Panc1 (cell line): ENCODE results near the gene PSMD12.

ENCODE experiments used
- TCF7L2 ChIP-seq: IDR thresholded peaks from 2 replicates; pipeline ENCODE4 v1.6.1; 2011; ENCODE audit warnings: mild to moderate bottlenecking, low read depth, low read length, inconsistent platforms
- TF ChIP-seq, protein P1 (sequence below): fragments of 450-650 bp; IDR thresholded peaks from 2 replicates; pipeline ENCODE4 v1.5.1; 2017; ENCODE audit warnings: mild to moderate bottlenecking

DNA sequence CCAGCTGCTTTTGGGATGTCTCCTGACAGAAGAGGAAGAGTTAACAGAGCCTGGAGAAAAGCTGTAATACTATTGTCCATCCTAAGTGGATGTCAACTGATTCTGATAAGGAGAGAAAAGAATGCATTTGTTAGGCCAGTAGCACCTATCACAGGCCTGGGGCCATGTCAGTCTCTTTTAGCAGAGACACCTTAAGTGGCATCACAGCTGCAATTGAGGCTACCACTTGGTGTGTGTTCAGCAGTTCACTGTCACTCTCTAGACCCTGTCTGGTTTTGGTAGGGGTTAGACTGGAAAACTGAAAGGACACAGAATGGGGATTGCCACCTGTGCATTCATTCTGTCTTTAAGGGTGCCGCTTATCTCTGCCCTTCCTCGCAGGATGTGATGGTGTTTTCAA lies 42.0 kb downstream of the PSMD12 start:
- TF ChIP-seq, protein P1, sequence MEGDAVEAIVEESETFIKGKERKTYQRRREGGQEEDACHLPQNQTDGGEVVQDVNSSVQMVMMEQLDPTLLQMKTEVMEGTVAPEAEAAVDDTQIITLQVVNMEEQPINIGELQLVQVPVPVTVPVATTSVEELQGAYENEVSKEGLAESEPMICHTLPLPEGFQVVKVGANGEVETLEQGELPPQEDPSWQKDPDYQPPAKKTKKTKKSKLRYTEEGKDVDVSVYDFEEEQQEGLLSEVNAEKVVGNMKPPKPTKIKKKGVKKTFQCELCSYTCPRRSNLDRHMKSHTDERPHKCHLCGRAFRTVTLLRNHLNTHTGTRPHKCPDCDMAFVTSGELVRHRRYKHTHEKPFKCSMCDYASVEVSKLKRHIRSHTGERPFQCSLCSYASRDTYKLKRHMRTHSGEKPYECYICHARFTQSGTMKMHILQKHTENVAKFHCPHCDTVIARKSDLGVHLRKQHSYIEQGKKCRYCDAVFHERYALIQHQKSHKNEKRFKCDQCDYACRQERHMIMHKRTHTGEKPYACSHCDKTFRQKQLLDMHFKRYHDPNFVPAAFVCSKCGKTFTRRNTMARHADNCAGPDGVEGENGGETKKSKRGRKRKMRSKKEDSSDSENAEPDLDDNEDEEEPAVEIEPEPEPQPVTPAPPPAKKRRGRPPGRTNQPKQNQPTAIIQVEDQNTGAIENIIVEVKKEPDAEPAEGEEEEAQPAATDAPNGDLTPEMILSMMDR, result no peak
- TF ChIP-seq TCF7L2, result no peak
